ENCODE results near the gene PTPRG. TPM values are rescaled to one million over a fixed set of nuclear protein-coding genes. Genes with fewer than 3 reads are reported as not detected.

Gene PTPRG
- total RNA-seq, 1 experiment from 2014 or later: 0.73 TPM

DNA sequence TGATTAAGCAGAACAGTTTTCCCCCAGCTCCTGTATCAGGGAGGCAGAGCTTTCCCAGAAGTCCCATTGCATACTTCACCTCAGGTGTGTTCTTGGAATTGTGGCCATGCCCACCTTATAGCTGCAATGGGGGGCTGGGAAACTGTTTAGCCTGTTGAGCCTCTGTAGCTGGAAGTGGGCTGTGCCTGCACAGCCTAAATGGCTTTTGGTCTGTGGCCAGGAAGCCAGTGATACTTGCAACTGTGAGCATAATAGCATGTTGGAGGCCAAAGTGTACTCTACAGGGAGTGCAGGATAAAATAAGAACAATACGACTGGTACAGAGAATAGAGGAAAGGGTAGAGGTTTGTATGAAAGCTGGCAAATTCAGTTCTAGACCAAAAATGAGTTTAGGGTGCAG is 248.5 kb downstream of the PTPRG start:
- Histone ChIP-seq H3F3A (ENCODE audit: low read length, unreplicated experiment) (no peaks in the 10 kb centered on the region), H3K9me2 (replicated peaks; ENCODE audit: low read length) (no peaks in the 10 kb centered on the region), H3K27ac (ENCODE audit: low read length) (no peak overlapping the region), H3K4me2 (ENCODE audit: low read length) (no peak overlapping the region), H2AFZ (ENCODE audit: low read length) (no peak overlapping the region), H3K4me1 (ENCODE audit: insufficient read depth, low read length) (no peaks in the 10 kb centered on the region), H3K4me3 (ENCODE audit: low read length) (no peak overlapping the region), H4K20me1 (ENCODE audit: low read length) (no peaks in the 10 kb centered on the region), H3K9me3 (ENCODE audit: low read length) (no peaks in the 10 kb centered on the region), H3K79me2 (ENCODE audit: low read length) (no peaks in the 10 kb centered on the region), H3K9ac (ENCODE audit: low read length) (no peak overlapping the region), H3K36me3 (ENCODE audit: low read depth, low read length) (no peaks in the 10 kb centered on the region), H3K27me3 (ENCODE audit: low read length) (no peaks in the 10 kb centered on the region)
- no TSS peak for BruUV-seq (replicated peaks)
- ChIA-PET CTCF (no interaction called here), POLR2A (ENCODE audit: unreplicated experiment) (no interaction called here)
- TF ChIP-seq CTCF (conservative IDR thresholded peaks at IDR 0.05; ENCODE audit: low read depth, low read length) (no peak), EZH2phosphoT487 (IDR thresholded peaks at IDR 0.05; ENCODE audit: borderline replicate concordance, low read length) (no peak), EZH2 (IDR thresholded peaks at IDR 0.05; ENCODE audit: low read length, unreplicated experiment) (no peak)
- DNase-seq (no peak), ATAC-seq (no peak)
- intact Hi-C loops (cut with micrococcal nuclease): no loop called here

- Histone ChIP-seq H3K4me2 (ENCODE audit: low read length) (no peak overlapping the region), H3K4me3 (ENCODE audit: low read length) (no peak overlapping the region), H3K27me3 (ENCODE audit: low read length) (no peaks in the 10 kb centered on the region), H3K9ac (ENCODE audit: low read length) (no peak overlapping the region), H4K20me1 (ENCODE audit: low read length) (no peaks in the 10 kb centered on the region), H3K36me3 (ENCODE audit: low read depth, low read length) (no peaks in the 10 kb centered on the region), H3K79me2 (ENCODE audit: low read length) (no peaks in the 10 kb centered on the region), H3K4me1 (ENCODE audit: insufficient read depth, low read length) (no peaks in the 10 kb centered on the region), H2AFZ (ENCODE audit: low read length) (no peak overlapping the region), H3K9me2 (replicated peaks; ENCODE audit: low read length) (no peaks in the 10 kb centered on the region), H3F3A (ENCODE audit: low read length, unreplicated experiment) (no peaks in the 10 kb centered on the region), H3K27ac (ENCODE audit: low read length) (no peak overlapping the region), H3K9me3 (ENCODE audit: low read length) (no peaks in the 10 kb centered on the region)
- intact Hi-C loops (cut with micrococcal nuclease): no loop called here
- ChIA-PET POLR2A (ENCODE audit: unreplicated experiment) (interaction anchor here (0.6 kb wide), 1 partner anchor 17 kb away, joined by 3 read pairs; no protein-coding TSS in a partner anchor), CTCF (no interaction called here)
- ATAC-seq (no peak), DNase-seq (no peak)
- no TSS peak for BruUV-seq (replicated peaks)
- TF ChIP-seq EZH2 (IDR thresholded peaks at IDR 0.05; ENCODE audit: low read length, unreplicated experiment): no peak
- TF ChIP-seq CTCF (conservative IDR thresholded peaks at IDR 0.05; ENCODE audit: low read depth, low read length): no peak
- no peak for TF ChIP-seq EZH2phosphoT487 (IDR thresholded peaks at IDR 0.05; ENCODE audit: borderline replicate concordance, low read length)
Measured at GRCh38 chr3:61810953-61811497, 249.7 kb downstream of the PTPRG start.

GRCh38 chr3:61811652-61812051 is 250.3 kb downstream of the PTPRG start:
- DNase-seq: no peak
- Histone ChIP-seq H4K20me1 (ENCODE audit: low read length) (no peaks in the 10 kb centered on the region), H2AFZ (ENCODE audit: low read length) (no peak overlapping the region), H3K4me2 (ENCODE audit: low read length) (no peak overlapping the region), H3K9ac (ENCODE audit: low read length) (no peak overlapping the region), H3F3A (ENCODE audit: low read length, unreplicated experiment) (no peaks in the 10 kb centered on the region), H3K27ac (ENCODE audit: low read length) (no peak overlapping the region), H3K36me3 (ENCODE audit: low read depth, low read length) (no peaks in the 10 kb centered on the region), H3K27me3 (ENCODE audit: low read length) (no peaks in the 10 kb centered on the region), H3K9me3 (ENCODE audit: low read length) (no peaks in the 10 kb centered on the region), H3K4me3 (ENCODE audit: low read length) (no peak overlapping the region), H3K79me2 (ENCODE audit: low read length) (no peaks in the 10 kb centered on the region), H3K9me2 (replicated peaks; ENCODE audit: low read length) (no peaks in the 10 kb centered on the region), H3K4me1 (ENCODE audit: insufficient read depth, low read length) (no peaks in the 10 kb centered on the region)
- TF ChIP-seq EZH2phosphoT487 (IDR thresholded peaks at IDR 0.05; ENCODE audit: borderline replicate concordance, low read length) (no peak), EZH2 (IDR thresholded peaks at IDR 0.05; ENCODE audit: low read length, unreplicated experiment) (no peak), CTCF (conservative IDR thresholded peaks at IDR 0.05; ENCODE audit: low read depth, low read length) (no peak)
- no peak for ATAC-seq
- CTCF ChIA-PET: no interaction called here
- POLR2A ChIA-PET (ENCODE audit: unreplicated experiment): no interaction called here
- intact Hi-C loops (cut with micrococcal nuclease): no loop called here
- no TSS peak for BruUV-seq (replicated peaks)

Measured in PC-3 (cell line).